ENCODE measurements around the gene RTKN2. TPM values are rescaled to one million over a fixed set of nuclear protein-coding genes. Genes with fewer than 3 reads are reported as not detected.

The RTKN2 gene, protein sequence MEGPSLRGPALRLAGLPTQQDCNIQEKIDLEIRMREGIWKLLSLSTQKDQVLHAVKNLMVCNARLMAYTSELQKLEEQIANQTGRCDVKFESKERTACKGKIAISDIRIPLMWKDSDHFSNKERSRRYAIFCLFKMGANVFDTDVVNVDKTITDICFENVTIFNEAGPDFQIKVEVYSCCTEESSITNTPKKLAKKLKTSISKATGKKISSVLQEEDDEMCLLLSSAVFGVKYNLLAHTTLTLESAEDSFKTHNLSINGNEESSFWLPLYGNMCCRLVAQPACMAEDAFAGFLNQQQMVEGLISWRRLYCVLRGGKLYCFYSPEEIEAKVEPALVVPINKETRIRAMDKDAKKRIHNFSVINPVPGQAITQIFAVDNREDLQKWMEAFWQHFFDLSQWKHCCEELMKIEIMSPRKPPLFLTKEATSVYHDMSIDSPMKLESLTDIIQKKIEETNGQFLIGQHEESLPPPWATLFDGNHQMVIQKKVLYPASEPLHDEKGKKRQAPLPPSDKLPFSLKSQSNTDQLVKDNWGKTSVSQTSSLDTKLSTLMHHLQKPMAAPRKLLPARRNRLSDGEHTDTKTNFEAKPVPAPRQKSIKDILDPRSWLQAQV
- 0.58 to 1.2 TPM (median 1.0 TPM) in 5 replicates for total RNA-seq (2022; extraction: Qiagen RNA extraction; ENCODE audit: low read depth)

GRCh38 chr10:62268399-62269114 is at the start of gene RTKN2:
TSS of gene RTKN2 (minus strand) at chr10:62268844. CDS start at chr10:62268610, 234 bp downstream.

Other genes with a start within 250 kb of the RTKN2 start
- gene ZNF365, start 105.5 kb upstream of the RTKN2 start, total RNA-seq (2022; extraction: Qiagen RNA extraction; ENCODE audit: low read depth) = 0.92 to 1.2 TPM (median 0.94 TPM) in 5 replicates